ENCODE measurements around the gene SLC22A1. TPM values are rescaled to one million over a fixed set of nuclear protein-coding genes. Genes with fewer than 3 reads are reported as not detected.

The SLC22A1 gene
- total RNA-seq, 1 experiment from 2014 or later, result 0.86 TPM

GRCh38 chr6:160203076-160203475, 81.5 kb downstream of the SLC22A1 start:
- Histone ChIP-seq H3K27ac (ENCODE audit: low read depth, low read length) (no peak overlapping the region), H3K4me1 (ENCODE audit: control insufficient read depth in 1 of 2, insufficient read depth in 2 of 2, low read length in 2 of 2) (no peaks in the 10 kb centered on the region), H3K9ac (ENCODE audit: low read length) (no peak overlapping the region), H3K9me3 (ENCODE audit: control insufficient read depth in 1 of 2, insufficient read depth in 1 of 2, low read depth in 1 of 2, low read length in 2 of 2) (no peaks in the 10 kb centered on the region), H3K79me2 (ENCODE audit: insufficient read depth, low read length) (no peaks in the 10 kb centered on the region), H3K36me3 (ENCODE audit: control insufficient read depth in 1 of 2, insufficient read depth in 2 of 2, low read length in 2 of 2) (no peaks in the 10 kb centered on the region), H3K27me3 (ENCODE audit: insufficient read depth, low read length) (no peaks in the 10 kb centered on the region), H3K4me2 (ENCODE audit: low read length) (no peak overlapping the region), H4K20me1 (ENCODE audit: insufficient read depth) (no peaks in the 10 kb centered on the region), H3K9me2 (ENCODE audit: insufficient read depth) (no peaks in the 10 kb centered on the region), H2AFZ (ENCODE audit: low read depth, low read length, poor library complexity, severe bottlenecking) (no peak overlapping the region), H3K4me3 (replicated peaks in 1 of 2; ENCODE audit: low read depth in 1 of 2, low read length in 2 of 2) (no peak overlapping the region)
- BruUV-seq (replicated peaks), result no TSS peak
- RAD21 ChIA-PET (ENCODE audit: low non-redundant PET in 1 of 2, low total read pairs in 2 of 2, uncharacterized antibody in 2 of 2, unreplicated experiment in 2 of 2), result no interaction called here
- CTCF ChIA-PET, result interaction anchor here (0.6 kb wide), 1 partner anchor 292 kb away, joined by 3 read pairs; no protein-coding TSS in a partner anchor
- DNase-seq (ENCODE audit: low read depth, low spot score) (no peak), ATAC-seq (no peak)
- POLR2A ChIA-PET, result no interaction called here
- TF ChIP-seq SRF (IDR thresholded peaks at IDR 0.05; ENCODE audit: low read depth) (no peak), SIN3A (IDR thresholded peaks at IDR 0.05; ENCODE audit: low read depth) (no peak), JUND (IDR thresholded peaks at IDR 0.05) (no peak), POLR2A (IDR thresholded peaks at IDR 0.05; ENCODE audit: borderline replicate concordance, extremely low read depth, insufficient read depth, insufficient read length) (no peak), EZH2phosphoT487 (IDR thresholded peaks at IDR 0.05; ENCODE audit: borderline replicate concordance) (no peak), CEBPB (IDR thresholded peaks at IDR 0.05; ENCODE audit: low read depth) (no peak), ZNF274 (IDR thresholded peaks at IDR 0.05; ENCODE audit: low read depth, low read length) (no peak), ATF3 (IDR thresholded peaks at IDR 0.05) (no peak), CTCF (IDR thresholded peaks at IDR 0.05 in 2 of 3, conservative IDR thresholded peaks at IDR 0.05 in 1 of 3; ENCODE audit: borderline replicate concordance in 1 of 3, insufficient read depth in 1 of 3, low read depth in 2 of 3, low read length in 2 of 3) (no peak)
- TF ChIP-seq, protein P1, sequence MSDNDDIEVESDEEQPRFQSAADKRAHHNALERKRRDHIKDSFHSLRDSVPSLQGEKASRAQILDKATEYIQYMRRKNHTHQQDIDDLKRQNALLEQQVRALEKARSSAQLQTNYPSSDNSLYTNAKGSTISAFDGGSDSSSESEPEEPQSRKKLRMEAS (IDR thresholded peaks at IDR 0.05), result no peak
- intact Hi-C loops (cut with micrococcal nuclease), result no loop called here
